OCI-LY1 (cell line): ENCODE measurements around the gene SRR.

Experiments
- H2AFZ ChIP-seq: fragments of 200-600 bp; sonication (generic), shearing (Covaris generic); 2 replicates; pipeline ENCODE4 v1.6.0; 2014; ENCODE audit warnings: antibody characterized with exemption, mild to moderate bottlenecking, low read length
- H3F3A ChIP-seq: fragments of 200-600 bp; sonication (generic), shearing (Covaris generic); 2 replicates; pipeline ENCODE4 v1.6.0; 2014; ENCODE audit warnings: mild to moderate bottlenecking, antibody characterized with exemption, low read length, moderate library complexity; ENCODE audit not compliant: insufficient read depth
- H3K27ac ChIP-seq: fragments of 200-600 bp; sonication (generic); 2 replicates; pipeline ENCODE4 v1.5.1; 2014; ENCODE audit warnings: low read length, mixed run types, mild to moderate bottlenecking, low read depth; ENCODE audit not compliant: poor library complexity, severe bottlenecking
- H3K27me3 ChIP-seq: fragments of 200-600 bp; sonication (generic); 2 replicates; pipeline ENCODE4 v1.6.0; 2014; ENCODE audit warnings: antibody characterized with exemption, mild to moderate bottlenecking, low read length, moderate library complexity; ENCODE audit not compliant: insufficient read depth
- H3K36me3 ChIP-seq: fragments of 200-600 bp; sonication (generic); 2 replicates; pipeline ENCODE4 v1.6.1; 2014; ENCODE audit warnings: mild to moderate bottlenecking, antibody characterized with exemption, low read length, moderate library complexity, mixed read lengths; ENCODE audit not compliant: insufficient read depth
- H3K4me1 ChIP-seq: fragments of 200-600 bp; sonication (generic); 2 replicates; pipeline ENCODE4 v1.5.1; 2014; ENCODE audit warnings: mild to moderate bottlenecking, low read length, moderate library complexity; ENCODE audit not compliant: insufficient read depth, severe bottlenecking
- H3K4me2 ChIP-seq: fragments of 200-600 bp; sonication (generic), shearing (Covaris generic); 2 replicates; pipeline ENCODE4 v1.6.1; 2014; ENCODE audit warnings: low read length
- H3K4me3 ChIP-seq: fragments of 200-600 bp; sonication (generic); 2 replicates; pipeline ENCODE4 v1.5.1; 2014; ENCODE audit warnings: low read length, low read depth, mild to moderate bottlenecking, mixed read lengths; ENCODE audit not compliant: poor library complexity, severe bottlenecking
- H3K79me2 ChIP-seq: fragments of 200-600 bp; shearing (Covaris generic); 2 replicates; pipeline ENCODE4 v1.6.1; 2016; ENCODE audit warnings: mixed run types, low read length, mixed read lengths; ENCODE audit not compliant: insufficient read depth
- H3K9ac ChIP-seq: fragments of 200-600 bp; sonication (generic), shearing (Covaris generic); 2 replicates; pipeline ENCODE4 v1.6.1; 2014; ENCODE audit warnings: mild to moderate bottlenecking, low read length, mixed read lengths
- H3K9me2 ChIP-seq: fragments of 200-600 bp; sonication (generic), shearing (Covaris generic); 2 replicates; pipeline ENCODE4 v1.6.1; 2014; ENCODE audit warnings: low read depth, mild to moderate bottlenecking, low read length, mixed read lengths
- H3K9me3 ChIP-seq: fragments of 200-600 bp; shearing (Covaris generic); 2 replicates; pipeline ENCODE4 v1.6.1; 2014; ENCODE audit warnings: low read length, mixed read lengths
- H4K20me1 ChIP-seq: fragments of 200-600 bp; sonication (generic), shearing (Covaris generic); 2 replicates; pipeline ENCODE4 v1.6.0; 2016; ENCODE audit warnings: mild to moderate bottlenecking, low read length; ENCODE audit not compliant: insufficient read depth
- EZH2 ChIP-seq: fragments of 200-600 bp; sonication (generic), shearing (Covaris generic); IDR thresholded peaks from 2 replicates; pipeline ENCODE4 v1.8.0; 2017; ENCODE audit warnings: borderline replicate concordance, mixed run types, mild to moderate bottlenecking, antibody characterized with exemption, low read length, moderate library complexity, mixed read lengths
- TF ChIP-seq, protein P1 (sequence below): fragments of 200-600 bp; sonication (generic), shearing (Covaris generic); IDR thresholded peaks from 2 replicates; pipeline ENCODE4 v1.5.1; 2017; ENCODE audit warnings: mild to moderate bottlenecking, antibody characterized with exemption, low read length, moderate library complexity, mixed read lengths

The SRR gene

DNA sequence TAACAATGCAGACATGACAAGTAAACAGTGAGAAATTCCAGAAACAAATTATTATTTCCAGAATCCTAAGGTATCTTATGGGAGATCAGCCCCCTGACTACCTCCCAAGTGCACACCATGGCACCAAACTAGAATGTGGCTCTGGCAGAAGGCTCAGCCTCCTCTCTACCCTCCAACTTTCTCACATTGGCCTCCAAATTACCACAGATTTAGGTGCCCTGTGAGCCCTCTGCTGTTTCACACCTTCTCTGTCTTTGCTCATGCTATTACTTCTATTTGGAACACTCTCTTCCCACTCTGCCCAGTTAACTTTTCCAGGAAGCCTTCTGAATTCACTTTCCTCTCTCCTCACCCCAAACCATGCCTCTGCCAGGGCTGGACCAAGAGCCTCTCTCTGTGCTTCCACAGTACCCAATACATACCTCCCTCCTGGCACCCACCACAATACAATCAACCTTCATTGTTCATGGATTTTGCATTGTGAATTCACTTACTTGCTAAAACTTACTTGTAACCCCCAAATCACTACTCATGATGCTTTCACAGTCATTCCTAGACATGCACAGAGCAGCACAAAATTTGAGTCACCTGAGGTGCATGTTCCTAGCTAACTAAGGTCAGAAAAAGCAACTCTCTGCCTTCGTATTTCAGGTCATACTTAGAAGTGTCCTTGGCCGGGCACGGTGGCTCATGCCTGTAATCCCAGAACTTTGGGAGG lies 31.6 kb upstream of the SRR start:
- Histone ChIP-seq H3K27ac (no peak overlapping the region), H3K9me3 (no peaks in the 10 kb centered on the region), H3K4me1 (peaks cover 3% of the 10 kb centered on the region), H3K4me2 (no peak overlapping the region), H3K9me2 (no peaks in the 10 kb centered on the region), H3F3A (0 out of 2 replicates have a peak, but pooled peaks cover 2% of the 10 kb centered on the region), H3K36me3 (no peaks in the 10 kb centered on the region), H4K20me1 (no peaks in the 10 kb centered on the region), H3K79me2 (no peaks in the 10 kb centered on the region), H3K9ac (no peak overlapping the region), H2AFZ (no peak overlapping the region), H3K4me3 (no peak overlapping the region), H3K27me3 (no peaks in the 10 kb centered on the region)
- TF ChIP-seq, protein P1, sequence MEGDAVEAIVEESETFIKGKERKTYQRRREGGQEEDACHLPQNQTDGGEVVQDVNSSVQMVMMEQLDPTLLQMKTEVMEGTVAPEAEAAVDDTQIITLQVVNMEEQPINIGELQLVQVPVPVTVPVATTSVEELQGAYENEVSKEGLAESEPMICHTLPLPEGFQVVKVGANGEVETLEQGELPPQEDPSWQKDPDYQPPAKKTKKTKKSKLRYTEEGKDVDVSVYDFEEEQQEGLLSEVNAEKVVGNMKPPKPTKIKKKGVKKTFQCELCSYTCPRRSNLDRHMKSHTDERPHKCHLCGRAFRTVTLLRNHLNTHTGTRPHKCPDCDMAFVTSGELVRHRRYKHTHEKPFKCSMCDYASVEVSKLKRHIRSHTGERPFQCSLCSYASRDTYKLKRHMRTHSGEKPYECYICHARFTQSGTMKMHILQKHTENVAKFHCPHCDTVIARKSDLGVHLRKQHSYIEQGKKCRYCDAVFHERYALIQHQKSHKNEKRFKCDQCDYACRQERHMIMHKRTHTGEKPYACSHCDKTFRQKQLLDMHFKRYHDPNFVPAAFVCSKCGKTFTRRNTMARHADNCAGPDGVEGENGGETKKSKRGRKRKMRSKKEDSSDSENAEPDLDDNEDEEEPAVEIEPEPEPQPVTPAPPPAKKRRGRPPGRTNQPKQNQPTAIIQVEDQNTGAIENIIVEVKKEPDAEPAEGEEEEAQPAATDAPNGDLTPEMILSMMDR: no peak
- TF ChIP-seq EZH2: no peak

DNA sequence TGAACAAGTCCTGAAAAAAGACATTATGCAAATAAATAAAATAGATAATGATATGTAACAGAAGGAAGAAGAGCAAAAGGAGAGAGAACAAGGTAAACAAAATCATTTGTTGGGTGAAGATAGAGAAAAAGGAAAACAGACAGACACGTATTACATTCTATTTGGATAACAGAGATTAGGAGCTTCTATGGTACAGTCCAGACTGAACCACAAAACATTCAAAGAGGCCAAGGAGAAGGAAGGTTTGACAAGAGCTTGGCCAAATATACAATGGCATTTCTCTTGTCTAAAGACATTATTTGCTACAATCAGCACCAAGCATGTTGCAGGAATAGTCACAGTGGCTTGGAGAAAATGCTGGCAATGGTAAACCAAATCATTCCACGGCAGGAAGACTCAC lies 29.3 kb upstream of the SRR start:
- no peak overlapping the region for H3K9ac ChIP-seq
- no peaks in the 10 kb centered on the region for H3K79me2 ChIP-seq
- no peaks in the 10 kb centered on the region for H4K20me1 ChIP-seq
- H3K9me3 ChIP-seq: no peaks in the 10 kb centered on the region
- no peaks in the 10 kb centered on the region for H3K27me3 ChIP-seq
- TF ChIP-seq, protein P1: no peak
- TF ChIP-seq EZH2: no peak
- H3K27ac ChIP-seq: no peak overlapping the region
- H3F3A ChIP-seq: no peaks in the 10 kb centered on the region
- no peak overlapping the region for H3K4me2 ChIP-seq
- H3K36me3 ChIP-seq: peaks cover 5% of the 10 kb centered on the region; the same call in 1 of the 2 replicates
- no peaks in the 10 kb centered on the region for H3K9me2 ChIP-seq
- H3K4me1 ChIP-seq: no peaks in the 10 kb centered on the region
- no peak overlapping the region for H2AFZ ChIP-seq
- H3K4me3 ChIP-seq: no peak overlapping the region

DNA sequence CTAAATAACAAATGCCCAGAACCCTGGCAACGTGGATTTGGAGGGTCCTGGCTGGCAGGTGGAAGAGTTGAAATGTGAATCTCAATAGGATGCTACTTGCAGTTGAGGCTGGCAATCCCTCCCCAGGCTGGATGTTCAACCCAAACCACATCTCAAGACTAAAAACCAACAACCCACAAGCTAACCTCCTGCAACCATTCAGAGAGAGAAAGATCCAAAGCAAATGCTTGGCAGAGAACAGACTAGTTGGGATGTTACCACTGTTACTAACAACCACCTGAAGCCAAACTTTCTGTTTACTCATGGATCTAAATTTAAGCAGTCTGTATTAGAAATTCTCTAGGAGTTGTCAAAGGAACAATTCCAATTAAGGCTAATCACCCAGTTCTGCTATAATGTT lies 28.0 kb upstream of the SRR start:
- Histone ChIP-seq H3K27ac (no peak overlapping the region), H3K4me3 (no peak overlapping the region), H3K27me3 (no peaks in the 10 kb centered on the region), H3K36me3 (peaks cover 13% of the 10 kb centered on the region), H3K9ac (no peak overlapping the region), H4K20me1 (no peaks in the 10 kb centered on the region), H3K4me2 (no peak overlapping the region), H3K9me3 (no peaks in the 10 kb centered on the region), H3K4me1 (no peaks in the 10 kb centered on the region), H3K9me2 (no peaks in the 10 kb centered on the region), H2AFZ (no peak overlapping the region), H3F3A (no peaks in the 10 kb centered on the region), H3K79me2 (no peaks in the 10 kb centered on the region)
- no peak for TF ChIP-seq EZH2
- TF ChIP-seq, protein P1: no peak
